B cell (primary cell): Measurements from ENCODE around the gene MAP7. TPM values are rescaled to one million over a fixed set of nuclear protein-coding genes. Genes with fewer than 3 reads are reported as not detected.

Experiments
- ATAC-seq: fragments of 200-7000 bp; cut with Tn5 transposase; one replicate; pipeline ENCODE4 v1.10.0; 2021; ENCODE audit warnings: low read depth, mild to moderate bottlenecking, moderate number of reproducible peaks, moderate library complexity
- CTCF ChIA-PET: fragments of 350-600 bp; sonication (Branson Sonifier 250); formaldehyde crosslinking; loops from one replicate; lab custom pipeline; 2021; ENCODE audit warnings: antibody characterized with exemption, inconsistent platforms; lab: Charles Lee
- POLR2A ChIA-PET: fragments of 350-600 bp; sonication (Branson Sonifier 250); formaldehyde crosslinking; loops from one replicate; lab custom pipeline; 2021; ENCODE audit warnings: antibody characterized with exemption; lab: Charles Lee
- DNase-seq: peaks from one replicate; pipeline ENCODE4 v3.0.0; 2013
- H2AFZ ChIP-seq: 2 replicates; pipeline ENCODE4 v1.6.1; 2012; ENCODE audit warnings: mild to moderate bottlenecking, low read depth, low read length; ENCODE audit not compliant: insufficient read depth, poor library complexity, severe bottlenecking
- H3K27ac ChIP-seq, 2 donors: 1 replicate in 1 of 2; 2 replicates in 1 of 2; pipeline ENCODE4 v1.5.1; 2012 to 2013; ENCODE audit warnings: low read length in 2 of 2, mild to moderate bottlenecking in 2 of 2, moderate library complexity in 1 of 2
- H3K27me3 ChIP-seq, 4 experiments: fragments of 200-600 bp in 1 of 4; sonication (generic) in 1 of 4; replicated peaks in 1 of 4; 1 replicate in 2 of 4; 2 replicates in 2 of 4; pipeline versions ENCODE4 v1.6.1 to v1.7.0; 2013 to 2016; ENCODE audit warnings: low read length in 3 of 4, mild to moderate bottlenecking in 2 of 4, mixed read lengths in 1 of 4, moderate library complexity in 1 of 4; ENCODE audit not compliant: insufficient read depth in 4 of 4, control insufficient read depth in 3 of 4; ENCODE audit errors: control extremely low read depth in 1 of 4
- H3K36me3 ChIP-seq, 2 experiments: replicated peaks in 1 of 2; 1 replicate in 1 of 2; 2 replicates in 1 of 2; pipeline versions ENCODE4 v1.6.1 to v1.7.1; 2013; ENCODE audit warnings: low read length in 1 of 2; ENCODE audit not compliant: insufficient read depth in 2 of 2, control insufficient read depth in 1 of 2; ENCODE audit errors: control extremely low read depth in 1 of 2, extremely low read depth in 1 of 2
- H3K4me1 ChIP-seq, 2 donors: fragments of 200-600 bp in 1 of 2; sonication (generic) in 1 of 2; 1 replicate in 1 of 2; 2 replicates in 1 of 2; pipeline versions ENCODE4 v1.5.1 to v1.6.1; 2013 to 2017; ENCODE audit warnings: low read length in 2 of 2; ENCODE audit not compliant: control insufficient read depth in 2 of 2, insufficient read depth in 2 of 2
- H3K4me2 ChIP-seq: replicated peaks from 2 replicates; pipeline ENCODE3; 2012; ENCODE audit warnings: mild to moderate bottlenecking, low read depth, low read length; ENCODE audit not compliant: poor library complexity, severe bottlenecking
- H3K4me3 ChIP-seq, 5 experiments: fragments of 200-600 bp in 1 of 5; sonication (generic) in 1 of 5; 1 replicate in 3 of 5; 2 replicates in 2 of 5; pipeline versions ENCODE4 v1.5.1 to v1.7.0; 2011 to 2016; ENCODE audit warnings: low read length in 4 of 5, mild to moderate bottlenecking in 4 of 5, low read depth in 2 of 5, control low read depth in 1 of 5, moderate library complexity in 1 of 5; ENCODE audit not compliant: insufficient read depth in 1 of 5; ENCODE audit errors: control extremely low read depth in 1 of 5, extremely low read depth in 1 of 5
- H3K79me2 ChIP-seq: fragments of 200-600 bp; sonication (generic); one replicate; pipeline ENCODE4 v1.6.0; 2016; ENCODE audit warnings: low read length; ENCODE audit not compliant: control insufficient read depth, insufficient read depth
- H3K9ac ChIP-seq: fragments of 200-600 bp; sonication (generic); 2 replicates; pipeline ENCODE4 v1.6.1; 2017; ENCODE audit warnings: mild to moderate bottlenecking, low read length, moderate library complexity
- H3K9me3 ChIP-seq, 3 donors: one replicate each; pipeline versions ENCODE4 v1.6.1 to v1.7.1; 2013; ENCODE audit warnings: low read length in 2 of 3; ENCODE audit not compliant: control insufficient read depth in 2 of 3, insufficient read depth in 1 of 3; ENCODE audit errors: control extremely low read depth in 1 of 3
- H4K20me1 ChIP-seq: 2 replicates; pipeline ENCODE4 v1.6.0; 2012; ENCODE audit warnings: mild to moderate bottlenecking, low read length; ENCODE audit not compliant: insufficient read depth, control insufficient read depth, poor library complexity, severe bottlenecking
- H3K27ac Mint-ChIP-seq: one replicate; pipeline ENCODE4 v1.8.0; 2021; ENCODE audit warnings: mixed read lengths
- H3K27me3 Mint-ChIP-seq: one replicate; pipeline ENCODE4 v1.8.0; 2021; ENCODE audit warnings: mixed read lengths
- H3K4me1 Mint-ChIP-seq: one replicate; pipeline ENCODE4 v1.8.0; 2021; ENCODE audit warnings: mixed read lengths
- H3K4me3 Mint-ChIP-seq: one replicate; pipeline ENCODE4 v1.8.0; 2021; ENCODE audit warnings: mixed read lengths
- H3K9me3 Mint-ChIP-seq: one replicate; pipeline ENCODE4 v1.8.0; 2022; ENCODE audit warnings: mixed read lengths; ENCODE audit not compliant: insufficient read depth
- CTCF ChIP-seq: fragments of 200-600 bp; IDR thresholded peaks from one replicate; pipeline ENCODE4 v1.8.0; 2022; ENCODE audit warnings: antibody characterized with exemption, mild to moderate bottlenecking
- EZH2 ChIP-seq: IDR thresholded peaks from 2 replicates; pipeline ENCODE4 v1.6.1; 2012; ENCODE audit warnings: borderline replicate concordance, low read depth, mild to moderate bottlenecking, moderate library complexity, low read length; ENCODE audit not compliant: insufficient read depth, poor library complexity, severe bottlenecking
- WGBS: methylation state at CpG from one replicate; pipeline ENCODE4 v1.1.5; 2013; ENCODE audit warnings: missing lambda C conversion rate; ENCODE audit not compliant: insufficient coverage; 5-methylcytosine and 5-hydroxymethylcytosine counted together
- intact Hi-C: fragments of 100-400 bp; cut with micrococcal nuclease; formaldehyde crosslinking; loops from one replicate; pipeline ENCODE4 v1.10.0; 2022
- polyA plus RNA-seq: library from polyadenylated mRNA; depleted of rRNA; stranded (reverse); fragments of >200 nt; gene quantifications from 2 replicates; pipeline ENCODE4 v1.2.3, GENCODE V29; 2012
- total RNA-seq, 2 donors: library from RNA; stranded (reverse); fragments of 120-200 nt in 1 of 2; gene quantifications; 1 replicate in 1 of 2; 2 replicates in 1 of 2; pipeline versions ENCODE4 v1.2.3 to v1.2.4, GENCODE V29; 2013 to 2022

Gene MAP7
- total and polyA plus RNA-seq, 2 donors (not counting 1 experiment from before 2014, with no cell fraction given) = 0.34 to 0.64 TPM

- Histone ChIP-seq H3K9me3 (no peaks in the 10 kb centered on the region), H2AFZ (no peak overlapping the region), H3K27me3 (no peaks in the 10 kb centered on the region), H3K79me2 (no peaks in the 10 kb centered on the region), H3K27ac (no peak overlapping the region), H3K4me3 (no peak overlapping the region), H3K4me2 (no peak overlapping the region), H3K36me3 (no peaks in the 10 kb centered on the region), H3K4me1 (peaks cover 15 to 18% of the 10 kb centered on the region in 2 donors), H4K20me1 (no peaks in the 10 kb centered on the region), H3K9ac (no peak overlapping the region)
- WGBS = 20% methylated on average over 1 of the region's 1 CpG
- no peak overlapping the region for H3K4me3 Mint-ChIP-seq
- ChIA-PET POLR2A (no interaction called here), CTCF (no interaction called here)
- no peak for TF ChIP-seq CTCF
- TF ChIP-seq EZH2 = no peak
- H3K9me3 Mint-ChIP-seq = no peaks in the 10 kb centered on the region
- H3K27me3 Mint-ChIP-seq = peaks cover 10% of the 10 kb centered on the region
- H3K4me1 Mint-ChIP-seq = peaks cover 18% of the 10 kb centered on the region
- DNase-seq (no peak), ATAC-seq (no peak)
- intact Hi-C loops = no loop called here
- H3K27ac Mint-ChIP-seq = no peak overlapping the region
Measured at GRCh38 chr6:136501096-136501495, 49.1 kb downstream of the MAP7 start.

- Histone ChIP-seq H3K36me3 (no peaks in the 10 kb centered on the region), H3K9me3 (no peaks in the 10 kb centered on the region), H3K27me3 (no peaks in the 10 kb centered on the region), H3K27ac (no peak overlapping the region), H2AFZ (no peak overlapping the region), H4K20me1 (no peaks in the 10 kb centered on the region), H3K4me3 (no peak overlapping the region), H3K9ac (no peak overlapping the region), H3K79me2 (no peaks in the 10 kb centered on the region), H3K4me1 (peaks cover 15 to 18% of the 10 kb centered on the region in 2 donors), H3K4me2 (no peak overlapping the region)
- ChIA-PET POLR2A (no interaction called here), CTCF (no interaction called here)
- H3K9me3 Mint-ChIP-seq = no peaks in the 10 kb centered on the region
- intact Hi-C loops = no loop called here
- DNase-seq (no peak), ATAC-seq (no peak)
- no peak overlapping the region for H3K27ac Mint-ChIP-seq
- WGBS = no CpG with 5 or more reads among the region's 5 CpGs
- TF ChIP-seq CTCF = no peak
- peaks cover 18% of the 10 kb centered on the region for H3K4me1 Mint-ChIP-seq
- no peak overlapping the region for H3K4me3 Mint-ChIP-seq
- peaks cover 10% of the 10 kb centered on the region for H3K27me3 Mint-ChIP-seq
Measured at GRCh38 chr6:136500414-136500813, 49.8 kb downstream of the MAP7 start.
